Upper lobe of left lung (tissue), 4 donors: ENCODE results near the gene IFT172.

ENCODE experiments used
- CTCF ChIP-seq, 6 experiments: fragments of 450-650 bp in 4 of 6; fragments of 200-600 bp in 2 of 6; sonication (generic) in 2 of 6; IDR thresholded peaks; one replicate each; pipeline ENCODE4 v1.5.1; 2016 to 2019; ENCODE audit warnings: antibody characterized with exemption in 6 of 6
- POLR2A ChIP-seq, 4 donors: fragments of 450-650 bp; IDR thresholded peaks; one replicate each; pipeline ENCODE4 v1.5.1; 2016 to 2017; ENCODE audit warnings: antibody characterized with exemption in 4 of 4, mild to moderate bottlenecking in 2 of 4

- TF ChIP-seq CTCF (IDR thresholded peaks at IDR 0.05) (no peak), POLR2A (IDR thresholded peaks at IDR 0.05) (no peak)
Measured at GRCh38 chr2:27495840-27496356, 6.4 kb upstream of the IFT172 start.
